Ishikawa (cell line): ENCODE data around the gene SYNJ1.

Experiments
- CEBPB ChIP-seq: IDR thresholded peaks from 2 replicates; pipeline ENCODE4 v1.6.1; 2012
- CREB1 ChIP-seq: IDR thresholded peaks from 2 replicates; pipeline ENCODE4 v1.6.1; 2012; ENCODE audit warnings: low read depth
- EGR1 ChIP-seq: IDR thresholded peaks from 2 replicates; pipeline ENCODE4 v1.6.1; 2012
- EP300 ChIP-seq: IDR thresholded peaks from 2 replicates; pipeline ENCODE4 v1.6.1; 2012; ENCODE audit warnings: borderline replicate concordance
- FOXM1 ChIP-seq: IDR thresholded peaks from 2 replicates; pipeline ENCODE4 v1.6.1; 2012; ENCODE audit warnings: low read depth, borderline replicate concordance
- MAX ChIP-seq: IDR thresholded peaks from 2 replicates; pipeline ENCODE4 v1.6.1; 2012
- NFIC ChIP-seq: IDR thresholded peaks from 2 replicates; pipeline ENCODE4 v1.6.1; 2012
- RAD21 ChIP-seq: IDR thresholded peaks from 2 replicates; pipeline ENCODE4 v1.6.1; 2012; ENCODE audit warnings: low read depth
- TAF1 ChIP-seq: IDR thresholded peaks from 2 replicates; pipeline ENCODE4 v1.6.1; 2012; ENCODE audit warnings: low read depth, mild to moderate bottlenecking
- TCF12 ChIP-seq: IDR thresholded peaks from 2 replicates; pipeline ENCODE4 v1.6.1; 2012; ENCODE audit warnings: low read depth
- TEAD4 ChIP-seq: IDR thresholded peaks from 2 replicates; pipeline ENCODE4 v1.6.1; 2012
- YY1 ChIP-seq: IDR thresholded peaks from 2 replicates; pipeline ENCODE4 v1.6.1; 2012; ENCODE audit warnings: low read depth
- ZBTB7A ChIP-seq: IDR thresholded peaks from 2 replicates; pipeline ENCODE4 v1.6.1; 2012; ENCODE audit warnings: low read depth
- TF ChIP-seq, protein P1 (sequence below): IDR thresholded peaks from 2 replicates; pipeline ENCODE4 v1.6.1; 2012; ENCODE audit warnings: low read depth, mild to moderate bottlenecking
- TF ChIP-seq, protein P2 (sequence below): IDR thresholded peaks from 2 replicates; pipeline ENCODE4 v1.6.1; 2012

Gene SYNJ1

GRCh38 chr21:32757804-32758203, 30.0 kb upstream of the SYNJ1 start:
- TF ChIP-seq RAD21 (no peak), ZBTB7A (no peak), YY1 (no peak), FOXM1 (no peak), TEAD4 (no peak), MAX (no peak), CREB1 (no peak), TCF12 (no peak), CEBPB (no peak), EP300 (no peak)
- TF ChIP-seq, protein P1, sequence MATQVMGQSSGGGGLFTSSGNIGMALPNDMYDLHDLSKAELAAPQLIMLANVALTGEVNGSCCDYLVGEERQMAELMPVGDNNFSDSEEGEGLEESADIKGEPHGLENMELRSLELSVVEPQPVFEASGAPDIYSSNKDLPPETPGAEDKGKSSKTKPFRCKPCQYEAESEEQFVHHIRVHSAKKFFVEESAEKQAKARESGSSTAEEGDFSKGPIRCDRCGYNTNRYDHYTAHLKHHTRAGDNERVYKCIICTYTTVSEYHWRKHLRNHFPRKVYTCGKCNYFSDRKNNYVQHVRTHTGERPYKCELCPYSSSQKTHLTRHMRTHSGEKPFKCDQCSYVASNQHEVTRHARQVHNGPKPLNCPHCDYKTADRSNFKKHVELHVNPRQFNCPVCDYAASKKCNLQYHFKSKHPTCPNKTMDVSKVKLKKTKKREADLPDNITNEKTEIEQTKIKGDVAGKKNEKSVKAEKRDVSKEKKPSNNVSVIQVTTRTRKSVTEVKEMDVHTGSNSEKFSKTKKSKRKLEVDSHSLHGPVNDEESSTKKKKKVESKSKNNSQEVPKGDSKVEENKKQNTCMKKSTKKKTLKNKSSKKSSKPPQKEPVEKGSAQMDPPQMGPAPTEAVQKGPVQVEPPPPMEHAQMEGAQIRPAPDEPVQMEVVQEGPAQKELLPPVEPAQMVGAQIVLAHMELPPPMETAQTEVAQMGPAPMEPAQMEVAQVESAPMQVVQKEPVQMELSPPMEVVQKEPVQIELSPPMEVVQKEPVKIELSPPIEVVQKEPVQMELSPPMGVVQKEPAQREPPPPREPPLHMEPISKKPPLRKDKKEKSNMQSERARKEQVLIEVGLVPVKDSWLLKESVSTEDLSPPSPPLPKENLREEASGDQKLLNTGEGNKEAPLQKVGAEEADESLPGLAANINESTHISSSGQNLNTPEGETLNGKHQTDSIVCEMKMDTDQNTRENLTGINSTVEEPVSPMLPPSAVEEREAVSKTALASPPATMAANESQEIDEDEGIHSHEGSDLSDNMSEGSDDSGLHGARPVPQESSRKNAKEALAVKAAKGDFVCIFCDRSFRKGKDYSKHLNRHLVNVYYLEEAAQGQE, result no peak
- TF ChIP-seq, protein P2, sequence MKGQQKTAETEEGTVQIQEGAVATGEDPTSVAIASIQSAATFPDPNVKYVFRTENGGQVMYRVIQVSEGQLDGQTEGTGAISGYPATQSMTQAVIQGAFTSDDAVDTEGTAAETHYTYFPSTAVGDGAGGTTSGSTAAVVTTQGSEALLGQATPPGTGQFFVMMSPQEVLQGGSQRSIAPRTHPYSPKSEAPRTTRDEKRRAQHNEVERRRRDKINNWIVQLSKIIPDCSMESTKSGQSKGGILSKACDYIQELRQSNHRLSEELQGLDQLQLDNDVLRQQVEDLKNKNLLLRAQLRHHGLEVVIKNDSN, result no peak

DNA sequence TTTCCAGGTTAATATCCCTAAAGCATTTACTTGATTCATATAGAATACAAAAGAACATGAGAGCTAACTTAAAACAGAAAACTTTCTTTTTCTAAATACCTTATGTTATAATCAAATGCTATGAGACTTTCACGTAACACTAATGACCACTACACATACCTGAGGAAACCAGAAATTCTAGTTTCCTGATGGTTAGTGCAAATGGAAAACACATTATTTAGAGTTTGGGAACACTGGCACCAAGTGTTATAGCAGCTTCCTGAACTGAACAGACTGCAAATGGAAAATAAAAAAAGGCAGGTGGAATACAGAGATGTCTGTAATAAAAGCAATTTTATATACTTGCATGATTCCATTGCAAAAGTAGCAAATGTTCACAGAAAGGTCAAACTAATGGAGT, 28.3 kb upstream of the SYNJ1 start:
- TF ChIP-seq EP300, result no peak
- TF ChIP-seq YY1, result no peak
- no peak for TF ChIP-seq TEAD4
- no peak for TF ChIP-seq MAX
- TF ChIP-seq, protein P1, result no peak
- TF ChIP-seq TAF1, result no peak
- no peak for TF ChIP-seq CREB1
- no peak for TF ChIP-seq ZBTB7A
- TF ChIP-seq FOXM1, result no peak
- TF ChIP-seq RAD21, result no peak
- no peak for TF ChIP-seq NFIC
- TF ChIP-seq TCF12, result no peak
- no peak for TF ChIP-seq EGR1
- TF ChIP-seq CEBPB, result no peak

- no peak for TF ChIP-seq NFIC
- TF ChIP-seq TEAD4, result no peak
- no peak for TF ChIP-seq MAX
- TF ChIP-seq YY1, result no peak
- no peak for TF ChIP-seq TAF1
- TF ChIP-seq CREB1, result no peak
Observed at GRCh38 chr21:32753818-32754585, 26.2 kb upstream of the SYNJ1 start.

- no peak for TF ChIP-seq TAF1
- TF ChIP-seq NFIC, result no peak
- no peak for TF ChIP-seq FOXM1
- TF ChIP-seq CREB1, result no peak
- no peak for TF ChIP-seq EGR1
- no peak for TF ChIP-seq TCF12
Observed at GRCh38 chr21:32750405-32750804, 22.6 kb upstream of the SYNJ1 start.

DNA sequence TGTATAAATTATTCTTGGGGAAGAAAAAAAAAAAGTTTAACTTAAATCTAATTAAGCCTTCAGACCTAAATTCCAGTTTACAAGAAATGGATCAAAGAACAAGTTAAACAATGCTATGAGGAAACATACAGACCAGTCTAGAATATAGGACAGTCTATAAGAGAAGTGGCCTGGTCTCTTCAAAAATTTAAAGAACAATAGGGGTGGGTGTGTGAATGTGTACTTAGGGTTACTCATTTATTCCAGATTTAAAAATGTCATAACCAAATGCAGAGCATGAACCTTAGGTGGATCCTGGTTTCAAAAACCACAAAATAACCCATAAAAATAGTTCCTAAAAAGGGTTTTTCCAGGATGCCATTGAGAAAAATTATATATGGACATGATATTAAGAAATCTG, 21.8 kb upstream of the SYNJ1 start:
- TF ChIP-seq CEBPB (no peak), FOXM1 (no peak), RAD21 (no peak), TCF12 (no peak), ZBTB7A (no peak), CREB1 (no peak), EGR1 (no peak), TEAD4 (no peak), TAF1 (no peak), YY1 (no peak)
- TF ChIP-seq, protein P1, result no peak
- TF ChIP-seq, protein P2, result no peak
